ENCODE results near the gene ZDHHC8.

ZDHHC8 gene

DNA sequence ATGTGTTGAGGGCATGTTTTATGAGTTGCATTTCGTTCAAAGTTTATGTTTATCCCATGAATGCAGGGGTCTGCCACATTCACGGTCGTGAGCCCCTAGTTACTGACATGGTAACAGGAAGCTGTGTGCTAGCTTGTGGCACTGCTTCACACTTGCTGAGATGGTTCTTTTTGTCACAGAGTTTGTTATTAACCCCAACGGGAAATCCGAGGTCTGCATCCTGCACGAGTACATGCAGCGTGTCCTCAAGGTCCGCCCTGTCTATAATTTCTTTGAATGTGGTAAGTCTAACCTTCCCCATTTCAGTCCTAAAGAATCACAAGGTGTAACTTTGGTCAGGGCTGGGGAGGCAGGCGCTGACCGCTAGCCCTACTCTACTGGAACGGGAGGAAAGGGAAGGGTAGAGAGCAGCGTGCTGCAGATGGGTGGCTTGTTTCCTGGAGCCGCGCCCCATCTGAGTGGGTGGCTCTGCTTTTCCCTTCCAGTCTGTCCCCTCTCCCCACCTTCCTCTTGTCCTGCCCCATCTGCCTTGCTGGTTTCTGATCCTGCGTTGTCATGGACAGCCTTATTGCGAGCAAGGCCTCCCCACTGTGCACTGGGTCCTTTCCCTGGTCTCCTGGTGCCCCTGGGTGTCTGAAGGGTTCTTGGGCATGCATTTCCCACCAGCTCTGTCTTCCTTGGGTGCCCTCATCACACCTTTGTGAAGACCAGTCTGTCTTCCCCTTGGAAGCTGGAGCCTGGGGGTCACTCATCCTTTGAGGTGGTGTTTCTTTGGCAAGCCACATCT, 39.7 kb upstream of the ZDHHC8 start:
- no peak overlapping the region for H3K4me3 ChIP-seq (ENCODE audit: low read length)
- TF ChIP-seq, protein P1, sequence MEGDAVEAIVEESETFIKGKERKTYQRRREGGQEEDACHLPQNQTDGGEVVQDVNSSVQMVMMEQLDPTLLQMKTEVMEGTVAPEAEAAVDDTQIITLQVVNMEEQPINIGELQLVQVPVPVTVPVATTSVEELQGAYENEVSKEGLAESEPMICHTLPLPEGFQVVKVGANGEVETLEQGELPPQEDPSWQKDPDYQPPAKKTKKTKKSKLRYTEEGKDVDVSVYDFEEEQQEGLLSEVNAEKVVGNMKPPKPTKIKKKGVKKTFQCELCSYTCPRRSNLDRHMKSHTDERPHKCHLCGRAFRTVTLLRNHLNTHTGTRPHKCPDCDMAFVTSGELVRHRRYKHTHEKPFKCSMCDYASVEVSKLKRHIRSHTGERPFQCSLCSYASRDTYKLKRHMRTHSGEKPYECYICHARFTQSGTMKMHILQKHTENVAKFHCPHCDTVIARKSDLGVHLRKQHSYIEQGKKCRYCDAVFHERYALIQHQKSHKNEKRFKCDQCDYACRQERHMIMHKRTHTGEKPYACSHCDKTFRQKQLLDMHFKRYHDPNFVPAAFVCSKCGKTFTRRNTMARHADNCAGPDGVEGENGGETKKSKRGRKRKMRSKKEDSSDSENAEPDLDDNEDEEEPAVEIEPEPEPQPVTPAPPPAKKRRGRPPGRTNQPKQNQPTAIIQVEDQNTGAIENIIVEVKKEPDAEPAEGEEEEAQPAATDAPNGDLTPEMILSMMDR (conservative IDR thresholded peaks at IDR 0.05; ENCODE audit: low read length): no peak
- no peak for DNase-seq (ENCODE audit: low read depth)

DNA sequence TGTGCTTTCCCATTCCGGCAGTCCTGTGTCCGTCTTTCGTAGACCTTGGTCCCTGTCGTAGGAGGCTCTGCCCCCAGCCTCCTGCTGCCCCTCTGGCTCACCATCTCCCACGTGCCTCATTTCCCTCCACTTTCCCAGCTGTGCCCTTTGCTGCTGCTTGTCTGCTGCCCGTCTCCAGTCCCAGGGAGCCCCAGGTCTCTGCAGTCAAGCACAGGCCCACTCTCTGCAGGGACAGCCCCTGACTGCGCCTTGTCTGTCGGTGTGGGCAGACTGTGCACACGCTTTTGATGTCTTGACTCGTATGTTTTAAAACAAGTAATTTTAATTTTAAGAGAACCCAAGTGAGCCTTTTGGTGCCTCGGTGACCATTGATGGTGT, 39.1 kb upstream of the ZDHHC8 start:
- TF ChIP-seq, protein P1 (conservative IDR thresholded peaks at IDR 0.05; ENCODE audit: low read length): no peak
- DNase-seq (ENCODE audit: low read depth): no peak
- H3K4me3 ChIP-seq (ENCODE audit: low read length): no peak overlapping the region

DNA sequence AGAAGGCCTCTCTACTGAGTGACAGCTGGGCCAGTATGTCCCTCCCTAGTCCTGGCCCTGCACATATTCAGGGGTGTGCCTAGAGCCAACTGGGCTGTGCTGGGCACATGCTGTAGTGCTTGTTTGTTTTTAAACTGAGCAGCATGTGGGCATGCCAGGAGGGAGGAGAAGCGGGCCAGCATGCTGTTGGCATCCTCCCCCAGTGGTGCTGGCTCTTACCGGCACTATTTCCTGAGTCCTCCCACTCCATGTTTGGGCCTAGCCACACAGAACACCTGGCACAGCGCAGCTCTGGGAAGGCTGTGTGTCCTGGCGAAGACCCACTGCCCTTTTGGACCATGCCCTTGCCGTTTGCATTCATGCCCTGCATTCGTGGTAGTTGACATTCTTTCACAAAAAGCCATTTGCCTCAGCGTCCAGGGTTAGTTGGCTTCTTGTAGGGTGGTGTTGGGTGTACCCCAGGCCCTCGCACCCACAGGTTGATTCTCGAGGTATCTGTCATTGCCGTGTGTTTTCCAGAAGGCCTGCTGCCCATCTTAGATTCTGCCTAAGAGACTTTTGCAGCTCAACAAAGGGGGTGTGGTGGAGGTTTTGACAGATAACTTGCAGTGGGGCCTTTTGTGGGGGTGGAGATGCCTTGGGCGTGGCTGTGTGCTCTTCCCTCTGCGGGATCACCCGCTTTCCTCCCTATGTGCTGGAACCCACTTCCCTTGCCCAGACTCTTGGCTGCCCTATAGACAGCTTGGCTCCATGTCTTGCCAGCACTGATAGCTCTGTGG, 38.0 kb upstream of the ZDHHC8 start:
- DNase-seq (ENCODE audit: low read depth): no peak
- TF ChIP-seq, protein P1 (conservative IDR thresholded peaks at IDR 0.05; ENCODE audit: low read length): no peak
- no peak overlapping the region for H3K4me3 ChIP-seq (ENCODE audit: low read length)

DNA sequence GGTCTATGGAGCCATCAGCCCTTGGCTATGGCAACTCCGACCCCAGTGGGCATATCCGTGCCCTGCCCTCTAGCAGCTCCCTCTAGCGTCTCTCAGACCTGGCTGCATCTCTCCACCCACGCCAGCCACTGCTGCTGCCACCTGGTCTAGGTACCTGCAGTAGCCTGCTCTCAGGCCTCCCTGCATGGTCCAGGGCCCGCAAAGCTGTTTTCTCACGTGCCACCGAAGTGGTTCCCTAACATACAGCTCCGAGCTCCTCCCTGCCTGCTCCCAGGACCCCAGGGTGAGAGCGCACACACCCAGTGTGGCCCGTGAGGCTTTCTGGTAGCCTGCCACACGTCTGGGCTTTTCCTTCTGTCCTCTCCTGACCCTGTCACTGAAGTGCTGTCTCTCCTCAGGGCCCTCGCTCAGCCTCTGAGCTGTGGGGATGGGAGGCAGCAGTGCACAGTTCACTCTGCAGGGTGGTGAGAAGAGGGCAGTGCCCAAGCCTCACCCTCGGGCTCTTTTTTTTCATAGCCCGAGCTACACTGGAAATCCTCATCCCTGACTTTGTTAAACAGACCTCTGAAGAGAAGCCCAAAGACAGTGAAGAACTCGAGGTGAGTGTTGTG, 37.3 kb upstream of the ZDHHC8 start:
- TF ChIP-seq, protein P1 (conservative IDR thresholded peaks at IDR 0.05; ENCODE audit: low read length): no peak
- DNase-seq (ENCODE audit: low read depth): no peak

DNA sequence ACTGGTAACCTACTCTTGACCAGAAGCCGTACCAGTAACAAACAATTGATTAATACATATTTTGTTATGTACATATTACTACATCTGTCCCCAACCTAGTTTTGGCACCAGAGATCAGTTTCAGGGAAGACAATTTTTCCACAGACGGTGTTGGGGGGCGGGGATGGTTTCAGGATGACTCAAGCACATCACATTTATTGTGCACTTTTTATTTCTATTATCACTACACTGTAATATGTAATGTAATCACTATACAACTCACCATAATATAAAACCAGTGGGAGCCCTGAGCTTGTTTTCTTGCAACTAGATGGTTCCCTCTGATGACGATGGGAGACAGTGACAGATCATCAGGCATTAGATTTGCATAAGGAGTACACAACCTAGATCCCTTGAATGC, 36.1 kb upstream of the ZDHHC8 start:
- no peak overlapping the region for H3K4me3 ChIP-seq (ENCODE audit: low read length)
- DNase-seq (ENCODE audit: low read depth): no peak
- TF ChIP-seq, protein P1 (conservative IDR thresholded peaks at IDR 0.05; ENCODE audit: low read length): no peak

More for the DNA sequence above, 37.3 kb upstream of the ZDHHC8 start:
- no peak overlapping the region for H3K4me3 ChIP-seq (ENCODE audit: low read length)

DNA sequence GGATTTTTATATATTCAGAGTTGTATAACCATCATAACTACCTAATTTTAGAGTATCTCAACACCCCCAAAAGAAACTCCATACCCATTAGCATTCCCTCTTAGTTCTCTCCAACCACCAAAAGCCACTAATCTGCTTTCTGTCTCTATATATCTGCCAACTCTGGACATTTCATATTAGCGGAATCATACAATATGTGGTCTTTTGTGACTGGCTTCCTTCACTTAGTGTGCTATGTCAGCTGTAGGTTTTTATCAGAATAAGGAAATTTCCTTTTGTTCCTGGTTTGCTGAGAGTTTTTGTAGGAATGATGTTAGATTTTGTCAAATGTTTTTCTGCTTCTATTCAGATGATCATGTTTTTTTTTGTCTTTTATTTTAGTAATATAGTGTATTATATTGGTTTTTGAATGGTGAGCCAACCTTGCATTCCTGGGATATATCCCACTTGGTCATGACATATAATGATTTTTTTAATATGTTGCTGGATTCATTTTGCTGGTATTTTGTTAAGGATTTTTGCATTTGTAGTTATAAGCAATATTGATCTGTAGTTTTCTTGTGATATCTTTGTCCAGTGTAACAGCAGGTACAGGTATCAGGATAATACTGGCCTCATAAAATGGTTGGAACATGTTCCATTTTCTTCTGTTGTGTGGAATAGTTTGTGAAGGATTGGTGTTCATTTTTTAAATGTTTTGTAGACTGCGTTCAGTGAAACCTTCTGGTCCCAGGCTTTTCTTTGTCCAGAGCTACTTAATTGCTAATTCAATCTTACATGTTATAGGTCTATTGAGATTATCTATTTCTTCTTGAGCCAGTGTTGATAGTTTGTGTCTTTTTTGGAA, 34.8 kb upstream of the ZDHHC8 start:
- no peak for DNase-seq (ENCODE audit: low read depth)
- no peak overlapping the region for H3K4me3 ChIP-seq (ENCODE audit: low read length)
- TF ChIP-seq, protein P1 (conservative IDR thresholded peaks at IDR 0.05; ENCODE audit: low read length): no peak
